ENCODE data around the gene ZDHHC3. TPM values are rescaled to one million over a fixed set of nuclear protein-coding genes. Genes with fewer than 3 reads are reported as not detected.

The ZDHHC3 gene
- total and polyA plus RNA-seq, 4 donors: 15.4 to 43.0 (median 24.4) TPM

GRCh38 chr3:44932271-44932670 lies 43.7 kb downstream of the ZDHHC3 start:
- H3K4me1 ChIP-seq (ENCODE audit: control insufficient read depth in 4 of 4, insufficient read depth in 4 of 4, low read length in 3 of 4): no peaks in the 10 kb centered on the region
- no peaks in the 10 kb centered on the region for H3K9me3 ChIP-seq (ENCODE audit: control insufficient read depth in 4 of 4, low read length in 3 of 4)
- H3K36me3 ChIP-seq (ENCODE audit: control insufficient read depth in 4 of 4, insufficient read depth in 3 of 4, low read depth in 1 of 4, low read length in 3 of 4): peaks cover 9 to 40% (median 23%) of the 10 kb centered on the region in 4 donors
- H3K9ac ChIP-seq (ENCODE audit: low read depth in 1 of 2, low read length in 2 of 2): no peak overlapping the region
- WGBS: 88% methylated on average over 2 of the region's 2 CpGs
- DNase-seq (ENCODE audit: low spot score): no peak
- H3K27me3 ChIP-seq (ENCODE audit: control insufficient read depth in 4 of 4, insufficient read depth in 4 of 4, low read length in 3 of 4): no peaks in the 10 kb centered on the region
- no peak overlapping the region for H3K27ac ChIP-seq (ENCODE audit: low read depth in 1 of 2, low read length in 2 of 2)
- TF ChIP-seq GABPA (IDR thresholded peaks at IDR 0.05 in 1 of 2, conservative IDR thresholded peaks at IDR 0.05 in 1 of 2) (no peak), ZBTB33 (IDR thresholded peaks at IDR 0.05) (no peak), RXRA (IDR thresholded peaks at IDR 0.05) (no peak), NR2F2 (IDR thresholded peaks at IDR 0.05) (no peak), YY1 (IDR thresholded peaks at IDR 0.05) (no peak), JUND (IDR thresholded peaks at IDR 0.05) (no peak), HNF4A (conservative IDR thresholded peaks at IDR 0.05) (no peak), HNF4G (IDR thresholded peaks at IDR 0.05) (no peak)
- no peak overlapping the region for H3K4me3 ChIP-seq (ENCODE audit: low read depth in 1 of 3, low read length in 3 of 3)

DNA sequence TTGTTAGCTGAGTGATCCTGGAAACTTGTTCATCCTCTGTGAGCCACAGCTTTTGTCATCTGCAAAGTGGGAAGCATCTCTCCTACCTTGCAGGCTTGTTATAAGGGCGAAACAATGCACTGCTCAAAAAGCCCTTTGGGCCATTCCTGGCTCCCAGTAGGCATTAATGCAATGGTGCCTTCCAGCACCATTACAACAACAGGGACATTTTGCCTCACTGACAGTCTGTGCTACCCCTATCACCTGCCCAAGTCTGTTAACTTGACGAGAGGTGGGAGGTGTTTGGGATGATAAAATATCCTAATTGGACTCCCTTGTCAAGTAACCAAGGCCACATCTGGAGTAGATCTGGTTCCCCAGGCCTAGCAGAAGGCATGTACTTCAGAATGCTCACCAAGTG lies 44.2 kb downstream of the ZDHHC3 start:
- Histone ChIP-seq H3K4me1 (ENCODE audit: control insufficient read depth in 4 of 4, insufficient read depth in 4 of 4, low read length in 3 of 4) (no peaks in the 10 kb centered on the region), H3K4me3 (ENCODE audit: low read depth in 1 of 3, low read length in 3 of 3) (no peak overlapping the region), H3K36me3 (ENCODE audit: control insufficient read depth in 4 of 4, insufficient read depth in 3 of 4, low read depth in 1 of 4, low read length in 3 of 4) (peaks cover 10 to 45% (median 23%) of the 10 kb centered on the region in 4 donors), H3K9me3 (ENCODE audit: control insufficient read depth in 4 of 4, low read length in 3 of 4) (no peaks in the 10 kb centered on the region), H3K27ac (ENCODE audit: low read depth in 1 of 2, low read length in 2 of 2) (no peak overlapping the region), H3K9ac (ENCODE audit: low read depth in 1 of 2, low read length in 2 of 2) (no peak overlapping the region), H3K27me3 (ENCODE audit: control insufficient read depth in 4 of 4, insufficient read depth in 4 of 4, low read length in 3 of 4) (no peaks in the 10 kb centered on the region)
- DNase-seq (ENCODE audit: low spot score): no peak
- TF ChIP-seq HNF4A (conservative IDR thresholded peaks at IDR 0.05): no peak
- no peak for TF ChIP-seq FOXA2 (IDR thresholded peaks at IDR 0.05)
- no peak for TF ChIP-seq RXRA (IDR thresholded peaks at IDR 0.05)
- TF ChIP-seq NR2F2 (IDR thresholded peaks at IDR 0.05): no peak
- no peak for TF ChIP-seq TAF1 (conservative IDR thresholded peaks at IDR 0.05)
- TF ChIP-seq, protein P1, sequence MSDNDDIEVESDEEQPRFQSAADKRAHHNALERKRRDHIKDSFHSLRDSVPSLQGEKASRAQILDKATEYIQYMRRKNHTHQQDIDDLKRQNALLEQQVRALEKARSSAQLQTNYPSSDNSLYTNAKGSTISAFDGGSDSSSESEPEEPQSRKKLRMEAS (IDR thresholded peaks at IDR 0.05): no peak
- TF ChIP-seq YY1 (IDR thresholded peaks at IDR 0.05): no peak
- TF ChIP-seq SP1 (IDR thresholded peaks at IDR 0.05): no peak
- no peak for TF ChIP-seq ATF3 (IDR thresholded peaks at IDR 0.05)
- no peak for TF ChIP-seq ZBTB33 (IDR thresholded peaks at IDR 0.05)
- no peak for TF ChIP-seq JUND (IDR thresholded peaks at IDR 0.05)
- TF ChIP-seq, protein P2, sequence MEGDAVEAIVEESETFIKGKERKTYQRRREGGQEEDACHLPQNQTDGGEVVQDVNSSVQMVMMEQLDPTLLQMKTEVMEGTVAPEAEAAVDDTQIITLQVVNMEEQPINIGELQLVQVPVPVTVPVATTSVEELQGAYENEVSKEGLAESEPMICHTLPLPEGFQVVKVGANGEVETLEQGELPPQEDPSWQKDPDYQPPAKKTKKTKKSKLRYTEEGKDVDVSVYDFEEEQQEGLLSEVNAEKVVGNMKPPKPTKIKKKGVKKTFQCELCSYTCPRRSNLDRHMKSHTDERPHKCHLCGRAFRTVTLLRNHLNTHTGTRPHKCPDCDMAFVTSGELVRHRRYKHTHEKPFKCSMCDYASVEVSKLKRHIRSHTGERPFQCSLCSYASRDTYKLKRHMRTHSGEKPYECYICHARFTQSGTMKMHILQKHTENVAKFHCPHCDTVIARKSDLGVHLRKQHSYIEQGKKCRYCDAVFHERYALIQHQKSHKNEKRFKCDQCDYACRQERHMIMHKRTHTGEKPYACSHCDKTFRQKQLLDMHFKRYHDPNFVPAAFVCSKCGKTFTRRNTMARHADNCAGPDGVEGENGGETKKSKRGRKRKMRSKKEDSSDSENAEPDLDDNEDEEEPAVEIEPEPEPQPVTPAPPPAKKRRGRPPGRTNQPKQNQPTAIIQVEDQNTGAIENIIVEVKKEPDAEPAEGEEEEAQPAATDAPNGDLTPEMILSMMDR (IDR thresholded peaks at IDR 0.05; ENCODE audit: low read depth, low read length, missing input control): no peak
- no peak for TF ChIP-seq FOXA1 (IDR thresholded peaks at IDR 0.05)
- no peak for TF ChIP-seq GABPA (IDR thresholded peaks at IDR 0.05 in 1 of 2, conservative IDR thresholded peaks at IDR 0.05 in 1 of 2)
- no peak for TF ChIP-seq HNF4G (IDR thresholded peaks at IDR 0.05)
- TF ChIP-seq RAD21 (IDR thresholded peaks at IDR 0.05): no peak
- TF ChIP-seq EGR1 (IDR thresholded peaks at IDR 0.05; ENCODE audit: low read depth in 2 of 2): no peak
- TF ChIP-seq, protein P3, sequence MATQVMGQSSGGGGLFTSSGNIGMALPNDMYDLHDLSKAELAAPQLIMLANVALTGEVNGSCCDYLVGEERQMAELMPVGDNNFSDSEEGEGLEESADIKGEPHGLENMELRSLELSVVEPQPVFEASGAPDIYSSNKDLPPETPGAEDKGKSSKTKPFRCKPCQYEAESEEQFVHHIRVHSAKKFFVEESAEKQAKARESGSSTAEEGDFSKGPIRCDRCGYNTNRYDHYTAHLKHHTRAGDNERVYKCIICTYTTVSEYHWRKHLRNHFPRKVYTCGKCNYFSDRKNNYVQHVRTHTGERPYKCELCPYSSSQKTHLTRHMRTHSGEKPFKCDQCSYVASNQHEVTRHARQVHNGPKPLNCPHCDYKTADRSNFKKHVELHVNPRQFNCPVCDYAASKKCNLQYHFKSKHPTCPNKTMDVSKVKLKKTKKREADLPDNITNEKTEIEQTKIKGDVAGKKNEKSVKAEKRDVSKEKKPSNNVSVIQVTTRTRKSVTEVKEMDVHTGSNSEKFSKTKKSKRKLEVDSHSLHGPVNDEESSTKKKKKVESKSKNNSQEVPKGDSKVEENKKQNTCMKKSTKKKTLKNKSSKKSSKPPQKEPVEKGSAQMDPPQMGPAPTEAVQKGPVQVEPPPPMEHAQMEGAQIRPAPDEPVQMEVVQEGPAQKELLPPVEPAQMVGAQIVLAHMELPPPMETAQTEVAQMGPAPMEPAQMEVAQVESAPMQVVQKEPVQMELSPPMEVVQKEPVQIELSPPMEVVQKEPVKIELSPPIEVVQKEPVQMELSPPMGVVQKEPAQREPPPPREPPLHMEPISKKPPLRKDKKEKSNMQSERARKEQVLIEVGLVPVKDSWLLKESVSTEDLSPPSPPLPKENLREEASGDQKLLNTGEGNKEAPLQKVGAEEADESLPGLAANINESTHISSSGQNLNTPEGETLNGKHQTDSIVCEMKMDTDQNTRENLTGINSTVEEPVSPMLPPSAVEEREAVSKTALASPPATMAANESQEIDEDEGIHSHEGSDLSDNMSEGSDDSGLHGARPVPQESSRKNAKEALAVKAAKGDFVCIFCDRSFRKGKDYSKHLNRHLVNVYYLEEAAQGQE (IDR thresholded peaks at IDR 0.05): no peak
- WGBS: 94% methylated on average over 2 of the region's 2 CpGs

Data from liver (tissue), 9 donors.